HG03460 (cell line): Measurements from ENCODE around the gene C1D.

ENCODE experiments used
- ATAC-seq: cut with Tn5 transposase; IDR thresholded peaks from one replicate; pipeline ENCODE4 v1.9.1; 2021; ENCODE audit not compliant: unreplicated experiment

C1D gene

DNA sequence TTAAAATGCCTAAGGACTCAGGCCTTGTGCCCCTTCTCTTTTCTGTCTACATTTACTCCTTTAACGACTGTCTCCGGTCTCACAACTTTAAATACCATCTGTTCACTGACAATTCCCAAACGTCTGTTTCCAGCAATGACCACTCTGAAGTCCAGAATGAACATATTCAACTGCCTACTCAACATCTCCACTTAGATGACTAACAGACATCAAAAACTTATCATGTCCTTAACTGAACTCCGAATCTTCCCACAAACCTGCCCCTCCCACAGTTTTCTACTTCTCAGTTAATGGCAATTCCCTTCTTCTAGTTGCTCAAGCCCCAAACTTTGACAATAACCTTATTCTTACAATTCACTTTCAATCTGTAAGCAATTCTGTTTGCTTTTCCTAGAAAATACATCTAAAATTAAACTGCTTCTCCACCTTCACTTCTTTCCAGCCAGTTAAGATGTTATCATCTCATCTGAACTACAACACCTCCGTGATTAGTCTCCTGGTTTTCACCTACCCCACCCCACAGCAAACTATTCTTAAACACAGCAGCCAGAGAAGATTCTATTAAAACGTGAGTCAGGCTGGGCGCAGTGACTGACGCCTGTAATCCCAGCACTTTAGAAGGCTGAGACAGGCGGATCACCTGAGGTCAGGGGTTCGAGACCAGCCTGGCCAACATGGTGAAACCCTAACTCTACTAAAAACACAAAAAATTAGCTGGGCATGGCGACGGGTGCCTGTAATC is 2.8 kb downstream of the C1D start:
- no peak for ATAC-seq

GRCh38 chr2:68057658-68058396 is 5.0 kb downstream of the C1D start:
- no peak for ATAC-seq

DNA sequence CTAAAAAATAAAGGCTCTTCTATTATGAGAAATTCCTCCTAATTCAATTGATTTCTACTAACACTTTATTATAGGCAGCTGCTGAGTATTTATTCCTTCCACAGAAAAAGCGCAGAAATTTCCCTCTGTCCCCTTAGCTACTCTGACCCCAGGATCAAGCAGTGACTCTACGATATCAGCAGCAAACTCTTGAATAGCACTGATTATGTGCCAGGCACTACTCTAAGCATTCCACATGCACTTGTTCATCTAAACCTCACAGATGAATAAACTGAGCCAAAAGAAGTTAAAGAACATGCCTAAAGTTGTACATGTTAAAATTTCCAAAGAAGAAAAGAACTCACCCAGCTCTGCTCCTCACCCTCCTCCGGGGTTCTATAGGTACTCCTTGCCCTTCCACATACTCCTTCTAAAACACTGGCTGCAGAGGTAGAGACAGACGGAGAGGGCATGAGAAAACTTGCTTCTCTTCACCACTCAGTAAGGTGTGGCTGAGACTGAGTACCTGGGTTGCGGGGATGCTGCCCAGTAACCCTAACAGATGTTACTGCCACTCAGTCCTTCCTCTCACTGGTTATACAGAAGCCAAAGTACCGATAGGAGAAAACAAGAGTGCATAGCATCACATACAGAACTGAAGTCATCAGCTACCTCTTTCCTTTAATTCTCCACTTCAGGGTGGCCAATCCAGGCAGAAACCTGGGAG is 9.9 kb downstream of the C1D start:
- ATAC-seq: no peak

DNA sequence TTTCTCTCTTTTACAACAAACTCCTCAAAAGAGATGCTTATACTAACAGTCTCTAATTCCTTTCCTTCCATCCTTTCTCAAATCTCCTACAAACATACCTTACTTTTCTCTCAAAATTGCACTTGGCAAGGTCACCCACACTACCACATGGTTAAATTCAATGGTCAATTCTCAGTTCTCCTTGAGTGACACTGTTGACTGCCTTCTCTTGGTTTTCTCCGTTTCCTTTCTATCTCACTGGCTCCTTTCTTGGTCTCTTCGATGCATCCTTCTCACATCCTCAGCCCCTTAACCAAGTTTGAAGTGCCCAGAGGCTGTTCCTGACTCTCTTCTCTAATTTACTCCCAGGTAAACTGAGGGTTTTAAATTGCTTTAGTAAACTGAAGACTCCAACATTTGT is 12.5 kb downstream of the C1D start:
- ATAC-seq: no peak

GRCh38 chr2:68046642-68047240 is 16.1 kb downstream of the C1D start:
- ATAC-seq: no peak

DNA sequence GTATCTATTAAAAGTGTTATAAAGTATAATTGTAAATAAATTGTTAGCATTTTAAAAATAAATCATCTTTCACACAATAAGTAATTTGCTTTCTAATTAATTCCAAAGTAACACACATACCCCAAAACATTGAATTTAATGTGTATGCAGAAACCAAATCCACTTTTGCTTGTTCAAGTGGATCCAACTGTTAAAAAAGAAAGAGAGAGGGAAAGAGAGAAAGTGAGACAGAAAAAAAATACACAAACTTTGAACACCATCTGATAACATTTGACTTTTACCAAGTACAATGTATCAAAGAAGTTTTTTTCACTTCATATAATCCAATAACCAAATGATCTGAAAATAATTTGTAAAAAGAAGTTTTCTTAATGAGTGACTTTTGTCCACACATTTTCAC is 16.6 kb downstream of the C1D start:
- no peak for ATAC-seq

- no peak for ATAC-seq
These were observed 17.5 kb downstream of the C1D start for GRCh38 chr2:68045342-68045741.

DNA sequence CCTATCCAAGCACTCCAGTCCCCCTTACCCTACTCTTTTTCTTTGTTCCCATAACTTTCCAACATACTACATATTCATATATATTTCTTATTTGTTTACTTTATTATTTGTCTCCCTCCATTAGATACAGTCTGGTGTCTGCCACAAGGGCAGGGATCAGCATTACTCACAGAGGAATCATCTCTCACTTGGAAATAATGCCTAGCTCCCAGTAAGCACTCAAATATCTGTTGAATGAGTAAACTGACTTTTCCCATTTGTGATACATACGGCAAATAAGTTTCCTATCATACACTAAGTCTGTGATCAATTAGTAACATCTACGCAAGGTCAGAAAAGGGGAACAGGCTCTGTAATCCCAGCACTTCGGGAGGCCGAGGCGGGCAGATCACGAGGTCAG is 18.7 kb downstream of the C1D start:
- no peak for ATAC-seq

- no peak for ATAC-seq
These were observed 19.1 kb downstream of the C1D start for GRCh38 chr2:68043695-68044094.

DNA sequence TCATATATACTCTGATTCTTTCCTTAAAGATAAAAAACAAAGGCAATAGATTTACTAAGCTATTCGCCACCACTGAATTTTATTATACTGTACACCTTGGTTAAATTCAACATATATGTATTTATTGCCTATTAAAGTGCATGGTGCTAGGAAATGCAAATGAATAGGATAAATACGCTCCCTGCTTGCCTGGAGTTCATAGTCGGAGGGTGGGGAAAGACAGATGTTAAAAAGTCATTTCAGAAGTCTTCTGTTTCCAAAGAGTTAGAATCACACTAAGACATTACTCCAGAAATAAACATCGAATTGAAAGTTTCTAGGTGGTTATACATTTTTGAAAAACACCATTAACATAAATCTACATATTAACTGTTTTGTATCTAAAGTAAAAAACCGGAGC is 19.8 kb downstream of the C1D start:
- ATAC-seq: no peak

GRCh38 chr2:68041704-68042245 is 21.0 kb downstream of the C1D start:
- ATAC-seq: no peak

- no peak for ATAC-seq
These were observed 22.7 kb downstream of the C1D start for GRCh38 chr2:68040078-68040477.

- ATAC-seq: no peak
These were observed 23.5 kb downstream of the C1D start for GRCh38 chr2:68039317-68039716.

GRCh38 chr2:68032702-68033101 is 30.1 kb downstream of the C1D start:
- no peak for ATAC-seq

DNA sequence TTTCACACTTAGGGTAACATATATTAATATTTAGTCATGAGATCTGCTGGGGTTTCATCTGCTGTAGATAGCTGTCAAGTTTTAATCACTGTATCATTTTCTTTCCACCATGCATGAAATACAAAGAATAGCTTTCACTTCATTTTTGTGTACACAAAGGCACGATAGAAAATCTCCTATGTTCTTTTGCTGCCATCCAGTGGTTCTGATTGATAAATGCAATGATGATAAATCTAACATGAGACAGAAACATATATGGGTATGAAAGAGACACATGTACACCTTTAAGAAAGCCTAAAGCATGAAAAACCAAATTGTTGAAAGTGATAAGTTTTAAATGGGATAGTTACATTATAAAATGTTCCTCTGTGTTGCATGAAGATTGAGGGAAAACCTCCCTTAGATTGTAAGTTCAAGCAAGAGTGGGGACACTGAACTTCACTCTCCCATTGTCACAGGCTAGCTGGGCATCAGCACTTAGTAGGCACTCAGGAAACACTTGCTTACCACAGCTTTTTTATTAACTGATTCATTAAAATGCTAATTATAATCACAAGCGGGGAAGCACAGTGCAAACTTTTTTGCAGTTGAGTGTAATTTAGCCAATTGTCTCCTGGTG is 31.2 kb downstream of the C1D start:
- ATAC-seq: peak; percentile 70

DNA sequence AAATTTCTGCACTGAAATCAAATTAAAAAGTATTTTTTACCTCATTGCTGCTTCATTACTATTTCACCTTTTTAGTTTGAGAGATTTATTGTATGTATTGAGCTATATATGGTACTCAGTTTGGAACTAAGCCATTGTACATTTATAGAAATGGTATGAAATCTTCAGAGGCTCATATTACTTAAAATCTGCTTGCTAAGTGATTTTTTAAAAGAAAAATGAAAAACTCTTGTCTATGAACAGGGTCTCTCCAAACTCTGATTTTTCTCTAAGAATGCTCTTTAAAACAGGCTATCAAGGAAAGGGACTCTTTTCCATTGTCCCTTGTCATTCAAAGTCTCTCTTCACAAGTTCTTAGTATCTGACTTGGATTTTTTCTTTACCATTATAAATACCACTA is 31.8 kb downstream of the C1D start:
- no peak for ATAC-seq

GRCh38 chr2:68030529-68030928 is 32.3 kb downstream of the C1D start:
- no peak for ATAC-seq

DNA sequence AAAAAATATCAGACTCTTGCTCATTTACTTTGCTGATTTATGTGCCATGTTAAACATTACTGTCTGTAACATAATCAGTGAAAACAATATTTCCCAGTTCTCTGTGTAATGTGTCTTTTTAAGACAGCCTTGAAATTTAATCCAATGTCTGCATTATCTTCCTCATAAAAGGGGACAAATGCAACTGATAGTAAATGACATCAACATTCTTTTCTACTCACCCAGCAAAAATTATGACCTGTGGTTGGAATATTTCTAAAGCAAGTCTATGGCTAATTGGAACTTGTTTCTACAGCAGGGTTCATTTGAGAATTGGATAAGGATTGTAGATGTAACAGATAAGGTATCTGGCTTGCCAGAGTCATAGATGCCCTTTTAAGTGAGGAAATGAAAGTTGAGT is 34.8 kb downstream of the C1D start:
- ATAC-seq: no peak

DNA sequence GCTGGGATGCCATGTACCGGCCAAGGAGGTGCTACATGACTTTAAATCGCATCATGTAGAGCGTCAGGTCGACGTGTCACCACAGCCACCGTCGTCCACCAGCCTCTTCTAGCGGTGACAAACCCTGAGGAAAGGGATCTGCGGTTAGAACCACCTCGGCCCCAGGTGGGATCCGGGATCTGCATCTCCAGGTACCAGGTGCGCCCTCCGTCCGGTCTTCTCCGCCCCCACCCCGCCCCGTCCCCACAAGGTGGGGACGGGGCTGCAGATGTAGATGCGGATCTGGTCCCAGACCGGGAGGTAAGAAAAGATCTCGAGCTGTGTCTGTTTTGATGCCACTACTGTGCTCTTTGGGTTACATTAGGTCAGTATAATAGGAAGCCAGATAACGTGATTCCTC is 38.4 kb downstream of the C1D start:
- no peak for ATAC-seq

- ATAC-seq: no peak
These were observed 38.9 kb downstream of the C1D start for GRCh38 chr2:68023904-68024303.

GRCh38 chr2:68018727-68019126 is 44.1 kb downstream of the C1D start:
- ATAC-seq: no peak
